Thoracic aorta (tissue), 2 donors: ENCODE measurements around the gene D2HGDH. TPM values are rescaled to one million over a fixed set of nuclear protein-coding genes. Genes with fewer than 3 reads are reported as not detected.

ENCODE experiments used
- ATAC-seq: fragments of 150-250 bp; one replicate; pipeline ENCODE4 v1.8.0; 2017; ENCODE audit warnings: low read depth; ENCODE audit not compliant: insufficient number of reproducible peaks, low FRiP score
- DNase-seq: peaks from one replicate; pipeline ENCODE4 v3.0.0-alpha.2; 2020; ENCODE audit warnings: low spot score
- H3K27ac ChIP-seq, 2 donors: fragments of 200-600 bp; sonication (generic); 1 replicate in 1 of 2; 2 replicates in 1 of 2; pipeline ENCODE4 v1.5.1; 2016; ENCODE audit warnings: mild to moderate bottlenecking in 2 of 2, moderate library complexity in 2 of 2
- H3K27me3 ChIP-seq: fragments of 200-600 bp; sonication (generic); replicated peaks from 2 replicates; pipeline ENCODE4 v1.6.0; 2016; ENCODE audit warnings: mild to moderate bottlenecking; ENCODE audit not compliant: insufficient read depth
- H3K36me3 ChIP-seq: fragments of 200-600 bp; sonication (generic); one replicate; pipeline ENCODE4 v1.5.1; 2016
- H3K4me1 ChIP-seq, 2 donors: fragments of 200-600 bp; sonication (generic); 1 replicate in 1 of 2; 2 replicates in 1 of 2; pipeline versions ENCODE4 v1.5.1 to v1.6.0; 2016; ENCODE audit warnings: low read depth in 2 of 2, mild to moderate bottlenecking in 1 of 2; ENCODE audit not compliant: control insufficient read depth in 1 of 2
- H3K4me3 ChIP-seq: fragments of 200-600 bp; sonication (generic); 2 replicates; pipeline ENCODE4 v1.5.1; 2016; ENCODE audit warnings: mild to moderate bottlenecking
- H3K9me3 ChIP-seq: fragments of 200-600 bp; sonication (generic); 2 replicates; pipeline ENCODE4 v1.5.1; 2016
- total RNA-seq, 2 donors: library from RNA; depleted of rRNA; stranded (reverse); fragments of >200 nt; gene quantifications; one replicate each; pipeline versions ENCODE4 v1.1.0 to v1.2.3, GENCODE V29; 2016
- TF ChIP-seq, protein P1 (sequence below): fragments of 200-600 bp; sonication (generic); IDR thresholded peaks from one replicate; pipeline ENCODE4 v1.5.1; 2019; ENCODE audit warnings: antibody characterized with exemption

Gene D2HGDH
- total RNA-seq, 2 donors from 2014 or later, result 11.1 to 38.0 TPM

- Histone ChIP-seq H3K9me3 (no peaks in the 10 kb centered on the region), H3K27me3 (no peaks in the 10 kb centered on the region), H3K27ac (no peak overlapping the region), H3K4me1 (peaks cover 0 to 9% of the 10 kb centered on the region in 2 donors), H3K4me3 (no peak overlapping the region), H3K36me3 (peaks cover 29% of the 10 kb centered on the region)
- TF ChIP-seq, protein P1, sequence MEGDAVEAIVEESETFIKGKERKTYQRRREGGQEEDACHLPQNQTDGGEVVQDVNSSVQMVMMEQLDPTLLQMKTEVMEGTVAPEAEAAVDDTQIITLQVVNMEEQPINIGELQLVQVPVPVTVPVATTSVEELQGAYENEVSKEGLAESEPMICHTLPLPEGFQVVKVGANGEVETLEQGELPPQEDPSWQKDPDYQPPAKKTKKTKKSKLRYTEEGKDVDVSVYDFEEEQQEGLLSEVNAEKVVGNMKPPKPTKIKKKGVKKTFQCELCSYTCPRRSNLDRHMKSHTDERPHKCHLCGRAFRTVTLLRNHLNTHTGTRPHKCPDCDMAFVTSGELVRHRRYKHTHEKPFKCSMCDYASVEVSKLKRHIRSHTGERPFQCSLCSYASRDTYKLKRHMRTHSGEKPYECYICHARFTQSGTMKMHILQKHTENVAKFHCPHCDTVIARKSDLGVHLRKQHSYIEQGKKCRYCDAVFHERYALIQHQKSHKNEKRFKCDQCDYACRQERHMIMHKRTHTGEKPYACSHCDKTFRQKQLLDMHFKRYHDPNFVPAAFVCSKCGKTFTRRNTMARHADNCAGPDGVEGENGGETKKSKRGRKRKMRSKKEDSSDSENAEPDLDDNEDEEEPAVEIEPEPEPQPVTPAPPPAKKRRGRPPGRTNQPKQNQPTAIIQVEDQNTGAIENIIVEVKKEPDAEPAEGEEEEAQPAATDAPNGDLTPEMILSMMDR, result no peak
- ATAC-seq, result no peak
- no peak for DNase-seq
Measured at GRCh38 chr2:241751776-241752175, 17.3 kb downstream of the D2HGDH start.

GRCh38 chr2:241752253-241752652, 17.8 kb downstream of the D2HGDH start:
- TF ChIP-seq, protein P1, result no peak
- H3K27me3 ChIP-seq, result no peaks in the 10 kb centered on the region
- H3K4me1 ChIP-seq, result peaks cover 0 to 9% of the 10 kb centered on the region in 2 donors
- no peak overlapping the region for H3K27ac ChIP-seq
- peaks cover 30% of the 10 kb centered on the region for H3K36me3 ChIP-seq
- H3K4me3 ChIP-seq, result no peak overlapping the region
- no peak for DNase-seq
- no peak for ATAC-seq
- no peaks in the 10 kb centered on the region for H3K9me3 ChIP-seq

DNA sequence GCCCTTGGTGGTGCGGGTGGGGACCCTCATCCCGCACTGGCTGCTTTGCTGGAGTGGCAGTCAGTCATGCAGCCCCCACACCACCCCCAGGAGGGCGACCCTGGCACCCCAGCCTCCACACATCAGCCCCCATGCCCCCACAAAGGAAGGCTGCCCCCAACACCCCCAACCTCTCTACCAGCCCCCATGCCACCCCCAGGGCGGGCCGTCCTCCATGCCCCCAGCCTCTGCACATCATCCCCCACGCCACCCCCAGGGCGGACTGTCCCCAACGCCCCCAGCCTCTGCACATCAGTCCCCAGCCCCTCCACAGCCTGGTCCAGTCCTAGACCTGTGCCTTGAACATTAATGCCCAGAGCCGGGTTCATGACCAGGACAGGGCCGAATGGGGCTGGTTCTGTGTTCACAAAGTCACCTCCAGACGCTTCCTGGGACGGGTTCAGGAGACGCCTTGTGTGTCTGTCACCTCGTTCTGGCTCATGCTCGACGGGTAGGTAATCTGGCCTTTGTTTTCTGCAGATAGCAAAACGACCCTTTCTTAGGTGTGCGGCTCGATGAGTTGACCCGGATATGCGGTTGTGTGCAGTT, 18.4 kb downstream of the D2HGDH start:
- DNase-seq (no peak), ATAC-seq (no peak)
- peaks cover 33% of the 10 kb centered on the region for H3K36me3 ChIP-seq
- peaks cover 0 to 9% of the 10 kb centered on the region in 2 donors for H3K4me1 ChIP-seq
- TF ChIP-seq, protein P1, result no peak
- no peaks in the 10 kb centered on the region for H3K27me3 ChIP-seq
- H3K9me3 ChIP-seq, result no peaks in the 10 kb centered on the region
- H3K27ac ChIP-seq, result no peak overlapping the region
- no peak overlapping the region for H3K4me3 ChIP-seq

- H3K27me3 ChIP-seq, result no peaks in the 10 kb centered on the region
- TF ChIP-seq, protein P1, result no peak
- ATAC-seq (no peak), DNase-seq (no peak)
- H3K4me3 ChIP-seq, result no peak overlapping the region
- no peak overlapping the region for H3K27ac ChIP-seq
- no peaks in the 10 kb centered on the region for H3K9me3 ChIP-seq
- H3K4me1 ChIP-seq, result peaks cover 0 to 9% of the 10 kb centered on the region in 2 donors
- H3K36me3 ChIP-seq, result peaks cover 33% of the 10 kb centered on the region
Measured at GRCh38 chr2:241753493-241753892, 19.1 kb downstream of the D2HGDH start.

- peaks cover 0 to 9% of the 10 kb centered on the region in 2 donors for H3K4me1 ChIP-seq
- TF ChIP-seq, protein P1, result no peak
- peaks cover 33% of the 10 kb centered on the region for H3K36me3 ChIP-seq
- H3K4me3 ChIP-seq, result no peak overlapping the region
- no peaks in the 10 kb centered on the region for H3K9me3 ChIP-seq
- no peaks in the 10 kb centered on the region for H3K27me3 ChIP-seq
- DNase-seq (no peak), ATAC-seq (no peak)
- H3K27ac ChIP-seq, result no peak overlapping the region
Measured at GRCh38 chr2:241754042-241754441, 19.6 kb downstream of the D2HGDH start.
